SK-N-SH (cell line): ENCODE data around the gene KMT2A.

ENCODE experiments used
- CTCF ChIP-seq: fragments of 200-600 bp; sonication (generic); IDR thresholded peaks from 2 replicates; pipeline ENCODE4 v1.6.1; 2017; ENCODE audit warnings: antibody characterized with exemption, mild to moderate bottlenecking, moderate library complexity
- EP300 ChIP-seq, 2 experiments: IDR thresholded peaks; 2 replicates each; pipeline versions ENCODE4 v1.4.0 to v1.6.1; 2012; ENCODE audit warnings: borderline replicate concordance in 1 of 2, low read depth in 1 of 2, low read length in 1 of 2
- FOXJ3 ChIP-seq: sonication (generic); formaldehyde crosslinking; IDR thresholded peaks from 2 replicates; pipeline ENCODE4 v1.5.1; 2020; ENCODE audit warnings: mild to moderate bottlenecking, missing genetic modification reagents
- MAX ChIP-seq: IDR thresholded peaks from 2 replicates; pipeline ENCODE4 v1.4.0; 2012; ENCODE audit warnings: low read depth
- NRF1 ChIP-seq: IDR thresholded peaks from 2 replicates; pipeline ENCODE4 v1.6.1; 2012; ENCODE audit warnings: low read depth, mild to moderate bottlenecking, low read length
- POLR2AphosphoS5 ChIP-seq: IDR thresholded peaks from 2 replicates; pipeline ENCODE4 v1.6.1; 2012; ENCODE audit warnings: low read depth, low read length
- RXRA ChIP-seq: IDR thresholded peaks from 2 replicates; pipeline ENCODE4 v1.4.0; 2012; ENCODE audit warnings: low read depth, mild to moderate bottlenecking, borderline replicate concordance
- SMC3 ChIP-seq: IDR thresholded peaks from 2 replicates; pipeline ENCODE4 v1.6.1; 2012; ENCODE audit warnings: low read depth, low read length, improper control_type of control experiment

GRCh38 chr11:118471030-118471429 is 34.7 kb downstream of the KMT2A start:
- TF ChIP-seq CTCF (no peak), RXRA (no peak), NRF1 (no peak), POLR2AphosphoS5 (no peak), SMC3 (no peak), FOXJ3 (CRISPR knock-in tag) (no peak), MAX (no peak), EP300 (IDR thresholded peaks at IDR 0.05; ENCODE audit: borderline replicate concordance in 1 of 2, low read depth in 1 of 2, low read length in 1 of 2) (no peak)
